ENCODE results near the gene SLC5A12. TPM values are rescaled to one million over a fixed set of nuclear protein-coding genes. Genes with fewer than 3 reads are reported as not detected.

The SLC5A12 gene
- total and polyA plus RNA-seq, 12 donors, result 0.03 to 0.33 (median 0.12) TPM; not detected in 8

- H3K36me3 ChIP-seq (replicated peaks in 1 of 2), result no peaks in the 10 kb centered on the region
- no peaks in the 10 kb centered on the region for H3K9me3 ChIP-seq (replicated peaks in 1 of 3)
- H3K27ac ChIP-seq, result no peak overlapping the region
- 74 to 89% (median 82%) methylated on average over 2 of the region's 2 CpGs for WGBS, 4 donors
- H3K4me3 ChIP-seq, result no peak overlapping the region
- no peaks in the 10 kb centered on the region for H3K4me1 ChIP-seq (replicated peaks in 1 of 2)
- H3K27me3 ChIP-seq, result no peaks in the 10 kb centered on the region
- intact Hi-C loops (cut with DNase I), result no loop called here
- TF ChIP-seq CTCF (IDR thresholded peaks at IDR 0.05) (no peak), POLR2A (IDR thresholded peaks at IDR 0.05) (no peak)
- no peak for DNase-seq
Observed at GRCh38 chr11:26622181-26622580, 99.7 kb downstream of the SLC5A12 start.

GRCh38 chr11:26621132-26621531 lies 100.7 kb downstream of the SLC5A12 start:
- TF ChIP-seq CTCF (IDR thresholded peaks at IDR 0.05) (no peak), POLR2A (IDR thresholded peaks at IDR 0.05) (no peak)
- Histone ChIP-seq H3K27ac (no peak overlapping the region), H3K36me3 (replicated peaks in 1 of 2) (no peaks in the 10 kb centered on the region), H3K4me3 (no peak overlapping the region), H3K9me3 (replicated peaks in 1 of 3) (no peaks in the 10 kb centered on the region), H3K4me1 (replicated peaks in 1 of 2) (no peaks in the 10 kb centered on the region), H3K27me3 (no peaks in the 10 kb centered on the region)
- intact Hi-C loops (cut with DNase I), result no loop called here
- DNase-seq, result no peak

GRCh38 chr11:26620282-26621045 lies 101.4 kb downstream of the SLC5A12 start:
- H3K27me3 ChIP-seq, result no peaks in the 10 kb centered on the region
- no peaks in the 10 kb centered on the region for H3K9me3 ChIP-seq (replicated peaks in 1 of 3)
- no peak overlapping the region for H3K4me3 ChIP-seq
- H3K36me3 ChIP-seq (replicated peaks in 1 of 2), result no peaks in the 10 kb centered on the region
- H3K4me1 ChIP-seq (replicated peaks in 1 of 2), result no peaks in the 10 kb centered on the region
- 88 to 96% (median 95%) methylated on average over 1 of the region's 1 CpG for WGBS, 4 donors
- no peak for DNase-seq
- intact Hi-C loops (cut with DNase I), result no loop called here
- H3K27ac ChIP-seq, result no peak overlapping the region
- no peak for TF ChIP-seq CTCF (IDR thresholded peaks at IDR 0.05)
- TF ChIP-seq POLR2A (IDR thresholded peaks at IDR 0.05), result no peak

GRCh38 chr11:26618441-26618840 lies 103.4 kb downstream of the SLC5A12 start:
- no peaks in the 10 kb centered on the region for H3K4me1 ChIP-seq (replicated peaks in 1 of 2)
- H3K36me3 ChIP-seq (replicated peaks in 1 of 2), result no peaks in the 10 kb centered on the region
- no peaks in the 10 kb centered on the region for H3K9me3 ChIP-seq (replicated peaks in 1 of 3)
- H3K27me3 ChIP-seq, result no peaks in the 10 kb centered on the region
- H3K27ac ChIP-seq, result no peak overlapping the region
- no peak for DNase-seq
- 16 to 46% (median 31%) methylated on average over 1 of the region's 1 CpG for WGBS, 4 donors
- TF ChIP-seq CTCF (IDR thresholded peaks at IDR 0.05), result no peak
- no peak for TF ChIP-seq POLR2A (IDR thresholded peaks at IDR 0.05)
- intact Hi-C loops (cut with DNase I), result no loop called here
- no peak overlapping the region for H3K4me3 ChIP-seq

Other genes with a start within 250 kb of the SLC5A12 start
- gene MUC15, start 149.8 kb downstream of the SLC5A12 start, total RNA-seq, result under 1 TPM in 3 of 9 donors, not detected in 6; 0.07 to 0.95 (median 0.34) TPM
- under 1 TPM in 2 of 3 donors, not detected in 1; 0.26 to 0.32 TPM for gene MUC15, start 149.8 kb downstream of the SLC5A12 start, polyA plus RNA-seq